Measurements from ENCODE around the gene RAD54L2. TPM values are rescaled to one million over a fixed set of nuclear protein-coding genes. Genes with fewer than 3 reads are reported as not detected.

Gene RAD54L2
- total RNA-seq, 2 experiments from 2014 or later, result 24.1 to 24.6 TPM

DNA sequence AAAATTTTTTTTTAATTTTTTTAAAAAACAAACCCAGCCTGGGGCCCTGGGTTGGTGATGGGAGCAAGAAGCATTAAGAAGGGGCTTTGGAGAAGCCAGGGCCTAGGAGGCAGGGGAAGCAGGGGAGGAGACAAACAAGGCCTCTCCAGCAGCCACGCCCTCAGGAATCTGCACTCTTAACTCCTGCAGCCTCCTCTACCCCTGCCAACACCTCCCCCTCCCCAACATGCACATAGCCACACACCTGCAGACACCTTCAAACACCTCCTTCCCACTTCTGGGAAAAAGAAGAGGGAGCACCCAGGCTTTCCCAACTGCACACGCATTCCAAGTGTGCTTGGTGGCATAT is 36.0 kb upstream of the RAD54L2 start:
- H3K9me3 Mint-ChIP-seq, result no peaks in the 10 kb centered on the region
- H3K36me3 Mint-ChIP-seq (ENCODE audit: low read depth), result peaks cover 2% of the 10 kb centered on the region
- intact Hi-C loops (cut with micrococcal nuclease), result loop anchor here (5.0 kb wide), 1 partner anchor 180 kb away; no protein-coding TSS in a partner anchor

DNA sequence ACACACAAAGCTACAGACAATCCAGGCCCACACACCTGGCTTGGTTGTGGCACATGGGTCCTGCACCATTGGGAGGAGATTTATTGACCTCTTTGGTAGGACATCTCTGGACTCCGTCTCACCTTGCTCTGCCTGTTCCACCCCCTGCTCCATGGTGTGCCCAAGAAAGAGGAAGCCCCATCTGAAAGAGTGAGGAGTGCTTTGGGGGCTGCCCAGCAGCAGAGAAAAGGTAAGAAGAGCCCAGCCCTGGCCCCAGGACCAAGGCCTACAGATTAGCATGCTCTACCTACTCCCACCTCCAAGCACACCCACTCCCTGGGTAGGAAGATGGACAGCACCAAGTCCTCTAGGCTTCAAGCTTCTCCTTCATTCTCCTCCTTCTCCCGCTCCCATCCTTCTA is 35.5 kb upstream of the RAD54L2 start:
- intact Hi-C loops (cut with micrococcal nuclease), result loop anchor here (5.0 kb wide), 1 partner anchor 179 kb away; no protein-coding TSS in a partner anchor
- POLR2A ChIA-PET, result interaction anchor here (1.0 to 5.0 kb wide), 2 partner anchors 36 to 489 kb away, joined by 3 to 32 read pairs; partner anchors contain the start of gene RAD54L2
- Mint-ChIP-seq H3K27ac (no peak overlapping the region), H3K36me3 (ENCODE audit: low read depth) (peaks cover 2% of the 10 kb centered on the region), H3K9me3 (no peaks in the 10 kb centered on the region), H3K4me3 (no peak overlapping the region), H3K27me3 (no peaks in the 10 kb centered on the region), H3K4me1 (ENCODE audit: low read depth) (peaks cover 7% of the 10 kb centered on the region)
- DNase-seq (no peak), ATAC-seq (no peak)
- TF ChIP-seq, protein P1, sequence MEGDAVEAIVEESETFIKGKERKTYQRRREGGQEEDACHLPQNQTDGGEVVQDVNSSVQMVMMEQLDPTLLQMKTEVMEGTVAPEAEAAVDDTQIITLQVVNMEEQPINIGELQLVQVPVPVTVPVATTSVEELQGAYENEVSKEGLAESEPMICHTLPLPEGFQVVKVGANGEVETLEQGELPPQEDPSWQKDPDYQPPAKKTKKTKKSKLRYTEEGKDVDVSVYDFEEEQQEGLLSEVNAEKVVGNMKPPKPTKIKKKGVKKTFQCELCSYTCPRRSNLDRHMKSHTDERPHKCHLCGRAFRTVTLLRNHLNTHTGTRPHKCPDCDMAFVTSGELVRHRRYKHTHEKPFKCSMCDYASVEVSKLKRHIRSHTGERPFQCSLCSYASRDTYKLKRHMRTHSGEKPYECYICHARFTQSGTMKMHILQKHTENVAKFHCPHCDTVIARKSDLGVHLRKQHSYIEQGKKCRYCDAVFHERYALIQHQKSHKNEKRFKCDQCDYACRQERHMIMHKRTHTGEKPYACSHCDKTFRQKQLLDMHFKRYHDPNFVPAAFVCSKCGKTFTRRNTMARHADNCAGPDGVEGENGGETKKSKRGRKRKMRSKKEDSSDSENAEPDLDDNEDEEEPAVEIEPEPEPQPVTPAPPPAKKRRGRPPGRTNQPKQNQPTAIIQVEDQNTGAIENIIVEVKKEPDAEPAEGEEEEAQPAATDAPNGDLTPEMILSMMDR (IDR thresholded peaks at IDR 0.05), result no peak
- CTCF ChIA-PET, result interaction anchor here (1.8 to 7.4 kb wide), 8 partner anchors 9 to 300 kb away, joined by 10 to 193 read pairs (median 16); partner anchors contain the start of genes RAD54L2 and TEX264

More for the DNA sequence above, 36.0 kb upstream of the RAD54L2 start:
- CTCF ChIA-PET, result interaction anchor here (0.7 to 7.4 kb wide), 28 partner anchors 10 to 300 kb away, joined by 3 to 193 read pairs (median 5); partner anchors contain the start of genes RAD54L2 and TEX264
- ATAC-seq, result no peak
- H3K4me3 Mint-ChIP-seq, result no peak overlapping the region
- no peaks in the 10 kb centered on the region for H3K27me3 Mint-ChIP-seq
- POLR2A ChIA-PET, result interaction anchor here (1.0 to 5.0 kb wide), 3 partner anchors 8 to 489 kb away, joined by 3 to 32 read pairs (median 4); partner anchors contain the start of gene RAD54L2
- TF ChIP-seq, protein P1 (IDR thresholded peaks at IDR 0.05), result no peak
- H3K27ac Mint-ChIP-seq, result no peak overlapping the region
- H3K4me1 Mint-ChIP-seq (ENCODE audit: low read depth), result peaks cover 7% of the 10 kb centered on the region
- no peak for DNase-seq

DNA sequence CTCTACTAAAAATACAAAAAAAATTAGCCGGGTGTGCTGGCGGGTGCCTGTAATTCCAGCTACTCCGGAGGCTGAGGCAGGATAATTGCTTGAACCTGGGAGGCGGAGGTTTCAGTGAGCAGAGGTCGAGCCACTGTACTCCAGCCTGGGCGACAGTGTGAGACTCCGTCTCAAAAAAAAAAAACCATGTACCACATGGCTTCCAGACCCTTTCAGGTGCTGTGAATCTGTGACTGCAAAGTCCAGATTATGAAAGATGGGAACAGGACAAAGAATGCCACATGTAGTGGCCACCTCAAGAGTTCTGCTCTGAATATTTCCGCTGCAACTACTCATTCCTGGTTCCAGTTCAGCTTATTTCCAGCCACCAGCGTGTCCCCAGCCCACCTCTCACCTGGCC is 30.3 kb upstream of the RAD54L2 start:
- CTCF ChIA-PET, result interaction anchor here (1.2 to 1.6 kb wide), 4 partner anchors 8 to 291 kb away, joined by 3 to 6 read pairs (median 4); partner anchors contain the start of gene DCAF1
- no peak for ATAC-seq
- POLR2A ChIA-PET, result no interaction called here
- intact Hi-C loops (cut with micrococcal nuclease), result no loop called here
- TF ChIP-seq, protein P1 (IDR thresholded peaks at IDR 0.05), result no peak
- Mint-ChIP-seq H3K4me3 (no peak overlapping the region), H3K27me3 (no peaks in the 10 kb centered on the region), H3K9me3 (no peaks in the 10 kb centered on the region), H3K36me3 (ENCODE audit: low read depth) (no peaks in the 10 kb centered on the region), H3K27ac (no peak overlapping the region), H3K4me1 (ENCODE audit: low read depth) (peaks cover 4% of the 10 kb centered on the region)
- no peak for DNase-seq

DNA sequence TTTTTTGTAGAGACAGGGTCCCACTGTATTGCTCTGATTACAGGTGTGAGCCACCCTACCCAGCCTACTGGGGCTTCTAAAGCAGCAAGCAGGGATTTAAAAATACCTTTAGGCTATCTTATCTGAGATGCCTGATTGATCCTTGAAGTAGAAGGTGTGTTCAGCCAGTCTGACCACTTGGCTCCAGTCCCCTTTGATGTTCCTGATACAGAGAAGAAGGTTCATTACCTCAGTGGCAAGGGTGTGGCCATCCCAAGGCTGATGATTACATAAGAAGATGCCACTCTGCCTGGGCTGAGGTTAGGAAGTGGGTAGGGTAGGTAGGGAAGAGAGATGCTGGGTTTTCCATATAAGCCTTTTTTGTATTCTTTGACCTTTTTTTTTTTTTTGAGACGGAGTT is 27.5 kb upstream of the RAD54L2 start:
- H3K27ac Mint-ChIP-seq, result no peak overlapping the region
- no peaks in the 10 kb centered on the region for H3K27me3 Mint-ChIP-seq
- POLR2A ChIA-PET, result interaction anchor here (1.3 kb wide), 1 partner anchor 9 kb away, joined by 4 read pairs; no protein-coding TSS in a partner anchor
- H3K4me3 Mint-ChIP-seq, result no peak overlapping the region
- peaks cover 4% of the 10 kb centered on the region for H3K4me1 Mint-ChIP-seq (ENCODE audit: low read depth)
- H3K36me3 Mint-ChIP-seq (ENCODE audit: low read depth), result no peaks in the 10 kb centered on the region
- TF ChIP-seq, protein P1 (IDR thresholded peaks at IDR 0.05), result no peak
- intact Hi-C loops (cut with micrococcal nuclease), result no loop called here
- ATAC-seq (no peak), DNase-seq (no peak)
- no peaks in the 10 kb centered on the region for H3K9me3 Mint-ChIP-seq
- CTCF ChIA-PET, result interaction anchor here (1.0 to 2.2 kb wide), 3 partner anchors 8 to 171 kb away, joined by 3 to 12 read pairs (median 4); no protein-coding TSS in a partner anchor

DNA sequence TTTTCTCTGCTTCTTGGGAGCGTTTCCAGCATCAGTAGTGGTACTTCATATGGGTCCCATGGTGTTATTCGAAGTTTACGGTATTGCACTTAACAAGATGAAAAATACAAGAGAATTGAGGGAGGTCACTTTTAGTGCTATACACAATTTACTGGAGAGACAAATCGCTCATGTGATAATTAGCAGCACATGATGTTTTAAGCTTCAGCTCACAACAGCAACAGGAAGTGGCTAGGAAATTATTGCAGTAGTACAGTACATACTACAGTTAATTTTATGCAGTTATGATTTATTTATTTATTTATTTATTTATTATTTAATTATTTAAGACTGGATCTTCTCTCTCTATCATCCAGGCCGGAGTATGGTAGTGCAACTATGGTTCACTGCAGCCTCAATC is 24.3 kb upstream of the RAD54L2 start:
- DNase-seq, result no peak
- intact Hi-C loops (cut with micrococcal nuclease), result no loop called here
- no peaks in the 10 kb centered on the region for H3K36me3 Mint-ChIP-seq (ENCODE audit: low read depth)
- no peak overlapping the region for H3K4me3 Mint-ChIP-seq
- no peak for ATAC-seq
- H3K9me3 Mint-ChIP-seq, result no peaks in the 10 kb centered on the region
- TF ChIP-seq, protein P1 (IDR thresholded peaks at IDR 0.05), result no peak
- no peaks in the 10 kb centered on the region for H3K27me3 Mint-ChIP-seq
- H3K27ac Mint-ChIP-seq, result no peak overlapping the region
- ChIA-PET CTCF (interaction anchor here (0.6 to 1.5 kb wide), 2 partner anchors 13 to 487 kb away, joined by 3 to 4 read pairs; no protein-coding TSS in a partner anchor), POLR2A (no interaction called here)
- peaks cover 4% of the 10 kb centered on the region for H3K4me1 Mint-ChIP-seq (ENCODE audit: low read depth)
